Parathyroid adenoma (tissue), 2 donors: Measurements from ENCODE around the gene C15orf39.
A peak's percentile ranks its signal among the peaks of the same experiment; 100 is the strongest.

ENCODE experiments used
- H2AFZ ChIP-seq: fragments of 300-600 bp; sonication (generic); one replicate; pipeline ENCODE4 v1.7.0; 2017; ENCODE audit warnings: antibody characterized with exemption, mild to moderate bottlenecking
- H3K27ac ChIP-seq: fragments of 300-600 bp; sonication (generic); one replicate; pipeline ENCODE4 v1.7.0; 2017
- H3K27me3 ChIP-seq: fragments of 300-600 bp; sonication (generic); one replicate; pipeline ENCODE4 v1.7.0; 2017; ENCODE audit warnings: low read length; ENCODE audit not compliant: control insufficient read depth, insufficient read depth
- H3K36me3 ChIP-seq: fragments of 300-600 bp; sonication (generic); one replicate; pipeline ENCODE4 v1.7.0; 2017; ENCODE audit warnings: low read length; ENCODE audit not compliant: control insufficient read depth, insufficient read depth
- H3K4me1 ChIP-seq: fragments of 300-600 bp; sonication (generic); one replicate; pipeline ENCODE4 v1.7.0; 2017; ENCODE audit warnings: control low read depth
- H3K4me2 ChIP-seq: fragments of 300-600 bp; sonication (generic); one replicate; pipeline ENCODE4 v1.7.0; 2017; ENCODE audit warnings: low read length
- H3K4me3 ChIP-seq: fragments of 300-600 bp; sonication (generic); one replicate; pipeline ENCODE4 v1.7.0; 2017; ENCODE audit warnings: low read depth, low read length
- H3K79me2 ChIP-seq: fragments of 300-600 bp; sonication (generic); one replicate; pipeline ENCODE4 v1.7.0; 2017; ENCODE audit warnings: control low read depth
- H3K9ac ChIP-seq: fragments of 300-600 bp; sonication (generic); one replicate; pipeline ENCODE4 v1.7.0; 2017; ENCODE audit warnings: mild to moderate bottlenecking
- H3K9me3 ChIP-seq: fragments of 300-600 bp; sonication (generic); one replicate; pipeline ENCODE4 v1.7.0; 2017; ENCODE audit warnings: low read length; ENCODE audit not compliant: control insufficient read depth
- CTCF ChIP-seq: fragments of 300-600 bp; sonication (generic); IDR thresholded peaks from one replicate; pipeline ENCODE4 v1.7.0; 2017; ENCODE audit warnings: antibody characterized with exemption, mild to moderate bottlenecking
- donor health status: primary hyperparathyroidism.

Gene C15orf39

GRCh38 chr15:75202251-75203016 is 752 bp downstream of the C15orf39 start:
- Histone ChIP-seq H3K9me3 (no peaks in the 10 kb centered on the region), H3K4me1 (peaks cover 16% of the 10 kb centered on the region), H2AFZ (peak overlapping the region; percentile 68), H3K27ac (peak overlapping the region; percentile 93), H3K9ac (peak overlapping the region; percentile 53), H3K36me3 (no peaks in the 10 kb centered on the region), H3K4me3 (peak overlapping the region; percentile 91), H3K27me3 (no peaks in the 10 kb centered on the region), H3K79me2 (peaks cover 27% of the 10 kb centered on the region), H3K4me2 (peak overlapping the region; percentile 89)
- no peak for TF ChIP-seq CTCF

GRCh38 chr15:75203017-75203907 is 1.6 kb downstream of the C15orf39 start:
- H2AFZ ChIP-seq: no peak overlapping the region
- peak overlapping the region; percentile 93 for H3K27ac ChIP-seq
- no peak for TF ChIP-seq CTCF
- no peaks in the 10 kb centered on the region for H3K27me3 ChIP-seq
- H3K4me2 ChIP-seq: peak overlapping the region; percentile 89
- no peaks in the 10 kb centered on the region for H3K9me3 ChIP-seq
- no peaks in the 10 kb centered on the region for H3K36me3 ChIP-seq
- H3K4me1 ChIP-seq: peaks cover 16% of the 10 kb centered on the region
- no peak overlapping the region for H3K9ac ChIP-seq
- peaks cover 34% of the 10 kb centered on the region for H3K79me2 ChIP-seq
- H3K4me3 ChIP-seq: peak overlapping the region; percentile 91

DNA sequence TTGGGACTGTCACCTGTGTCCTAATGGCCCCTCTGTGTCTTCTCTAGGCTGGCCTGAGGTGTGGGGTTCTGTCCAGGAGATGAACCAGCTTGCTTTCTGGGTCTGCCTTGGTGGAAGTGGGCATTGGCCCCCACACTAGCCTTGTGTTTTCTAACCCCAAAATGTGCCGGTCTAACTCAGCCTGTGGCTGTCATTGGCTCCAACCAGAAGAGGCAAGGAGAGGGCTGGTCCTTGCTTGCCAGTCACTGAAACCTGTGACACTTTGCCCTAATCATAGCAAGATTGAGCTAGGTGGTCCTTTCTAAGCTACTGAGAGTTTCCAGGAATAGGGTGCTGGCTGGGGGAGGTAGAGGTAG is 2.2 kb downstream of the C15orf39 start:
- peak overlapping the region; percentile 89 for H3K4me2 ChIP-seq
- no peaks in the 10 kb centered on the region for H3K9me3 ChIP-seq
- H3K4me1 ChIP-seq: peaks cover 16% of the 10 kb centered on the region
- TF ChIP-seq CTCF: no peak
- no peak overlapping the region for H2AFZ ChIP-seq
- H3K4me3 ChIP-seq: peak overlapping the region; percentile 91
- H3K79me2 ChIP-seq: peaks cover 39% of the 10 kb centered on the region
- H3K36me3 ChIP-seq: no peaks in the 10 kb centered on the region
- H3K27ac ChIP-seq: peak overlapping the region; percentile 93
- no peaks in the 10 kb centered on the region for H3K27me3 ChIP-seq
- no peak overlapping the region for H3K9ac ChIP-seq

- Histone ChIP-seq H3K27me3 (no peaks in the 10 kb centered on the region), H3K9ac (no peak overlapping the region), H3K4me2 (peak overlapping the region; percentile 89), H3K9me3 (no peaks in the 10 kb centered on the region), H3K4me1 (peaks cover 16% of the 10 kb centered on the region), H3K27ac (peak overlapping the region; percentile 93), H3K79me2 (peaks cover 45% of the 10 kb centered on the region), H3K36me3 (no peaks in the 10 kb centered on the region), H3K4me3 (peak overlapping the region; percentile 91), H2AFZ (no peak overlapping the region)
- peak; percentile 89 for TF ChIP-seq CTCF
These were observed 2.8 kb downstream of the C15orf39 start for GRCh38 chr15:75204340-75205063.
